ENCODE measurements around the gene NUP160.
A peak's percentile ranks its signal among the peaks of the same experiment; 100 is the strongest.

DNA sequence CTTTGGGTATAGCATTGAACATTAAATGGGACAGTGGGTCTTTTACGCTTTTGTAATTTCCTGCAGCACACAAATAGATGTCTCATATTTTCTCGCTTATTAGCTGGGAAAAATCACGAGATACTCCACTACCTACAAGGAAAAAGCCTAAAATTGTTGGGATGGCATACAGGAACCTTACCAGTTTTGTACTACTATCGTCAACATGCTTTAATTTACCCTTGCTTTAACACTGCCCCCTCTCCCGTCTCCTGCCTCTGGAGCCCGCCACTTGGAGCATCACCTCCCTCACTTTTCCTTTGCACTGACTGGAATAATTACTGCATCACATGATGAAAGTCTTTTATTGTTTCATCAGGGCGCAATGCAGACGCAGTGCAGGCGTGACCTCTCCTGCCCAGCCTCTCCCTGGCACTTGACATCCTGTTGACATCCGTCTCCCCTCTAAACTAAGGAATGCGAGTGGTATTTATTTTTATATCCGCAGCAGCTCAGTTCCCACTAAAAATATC lies 80.0 kb downstream of the NUP160 start:
- TF ChIP-seq, protein P1, sequence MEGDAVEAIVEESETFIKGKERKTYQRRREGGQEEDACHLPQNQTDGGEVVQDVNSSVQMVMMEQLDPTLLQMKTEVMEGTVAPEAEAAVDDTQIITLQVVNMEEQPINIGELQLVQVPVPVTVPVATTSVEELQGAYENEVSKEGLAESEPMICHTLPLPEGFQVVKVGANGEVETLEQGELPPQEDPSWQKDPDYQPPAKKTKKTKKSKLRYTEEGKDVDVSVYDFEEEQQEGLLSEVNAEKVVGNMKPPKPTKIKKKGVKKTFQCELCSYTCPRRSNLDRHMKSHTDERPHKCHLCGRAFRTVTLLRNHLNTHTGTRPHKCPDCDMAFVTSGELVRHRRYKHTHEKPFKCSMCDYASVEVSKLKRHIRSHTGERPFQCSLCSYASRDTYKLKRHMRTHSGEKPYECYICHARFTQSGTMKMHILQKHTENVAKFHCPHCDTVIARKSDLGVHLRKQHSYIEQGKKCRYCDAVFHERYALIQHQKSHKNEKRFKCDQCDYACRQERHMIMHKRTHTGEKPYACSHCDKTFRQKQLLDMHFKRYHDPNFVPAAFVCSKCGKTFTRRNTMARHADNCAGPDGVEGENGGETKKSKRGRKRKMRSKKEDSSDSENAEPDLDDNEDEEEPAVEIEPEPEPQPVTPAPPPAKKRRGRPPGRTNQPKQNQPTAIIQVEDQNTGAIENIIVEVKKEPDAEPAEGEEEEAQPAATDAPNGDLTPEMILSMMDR (IDR thresholded peaks at IDR 0.05), result no peak
- TF ChIP-seq POLR2AphosphoS5 (IDR thresholded peaks at IDR 0.05; ENCODE audit: low read depth, low read length) (peak; percentile 44; the same call in 1 of the 2 replicates), SIN3A (IDR thresholded peaks at IDR 0.05; ENCODE audit: borderline replicate concordance, insufficient read depth, low read depth, low read length) (no peak), TCF7L2 (IDR thresholded peaks at IDR 0.05; ENCODE audit: low read depth, low read length) (no peak)
- TF ChIP-seq, protein P2, sequence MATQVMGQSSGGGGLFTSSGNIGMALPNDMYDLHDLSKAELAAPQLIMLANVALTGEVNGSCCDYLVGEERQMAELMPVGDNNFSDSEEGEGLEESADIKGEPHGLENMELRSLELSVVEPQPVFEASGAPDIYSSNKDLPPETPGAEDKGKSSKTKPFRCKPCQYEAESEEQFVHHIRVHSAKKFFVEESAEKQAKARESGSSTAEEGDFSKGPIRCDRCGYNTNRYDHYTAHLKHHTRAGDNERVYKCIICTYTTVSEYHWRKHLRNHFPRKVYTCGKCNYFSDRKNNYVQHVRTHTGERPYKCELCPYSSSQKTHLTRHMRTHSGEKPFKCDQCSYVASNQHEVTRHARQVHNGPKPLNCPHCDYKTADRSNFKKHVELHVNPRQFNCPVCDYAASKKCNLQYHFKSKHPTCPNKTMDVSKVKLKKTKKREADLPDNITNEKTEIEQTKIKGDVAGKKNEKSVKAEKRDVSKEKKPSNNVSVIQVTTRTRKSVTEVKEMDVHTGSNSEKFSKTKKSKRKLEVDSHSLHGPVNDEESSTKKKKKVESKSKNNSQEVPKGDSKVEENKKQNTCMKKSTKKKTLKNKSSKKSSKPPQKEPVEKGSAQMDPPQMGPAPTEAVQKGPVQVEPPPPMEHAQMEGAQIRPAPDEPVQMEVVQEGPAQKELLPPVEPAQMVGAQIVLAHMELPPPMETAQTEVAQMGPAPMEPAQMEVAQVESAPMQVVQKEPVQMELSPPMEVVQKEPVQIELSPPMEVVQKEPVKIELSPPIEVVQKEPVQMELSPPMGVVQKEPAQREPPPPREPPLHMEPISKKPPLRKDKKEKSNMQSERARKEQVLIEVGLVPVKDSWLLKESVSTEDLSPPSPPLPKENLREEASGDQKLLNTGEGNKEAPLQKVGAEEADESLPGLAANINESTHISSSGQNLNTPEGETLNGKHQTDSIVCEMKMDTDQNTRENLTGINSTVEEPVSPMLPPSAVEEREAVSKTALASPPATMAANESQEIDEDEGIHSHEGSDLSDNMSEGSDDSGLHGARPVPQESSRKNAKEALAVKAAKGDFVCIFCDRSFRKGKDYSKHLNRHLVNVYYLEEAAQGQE (IDR thresholded peaks at IDR 0.05; ENCODE audit: insufficient read depth in 1 of 2, low read depth in 2 of 2, low read length in 1 of 2), result no peak

Measured in Panc1 (cell line).